Measurements from ENCODE around the gene BHLHE23.

Gene BHLHE23

DNA sequence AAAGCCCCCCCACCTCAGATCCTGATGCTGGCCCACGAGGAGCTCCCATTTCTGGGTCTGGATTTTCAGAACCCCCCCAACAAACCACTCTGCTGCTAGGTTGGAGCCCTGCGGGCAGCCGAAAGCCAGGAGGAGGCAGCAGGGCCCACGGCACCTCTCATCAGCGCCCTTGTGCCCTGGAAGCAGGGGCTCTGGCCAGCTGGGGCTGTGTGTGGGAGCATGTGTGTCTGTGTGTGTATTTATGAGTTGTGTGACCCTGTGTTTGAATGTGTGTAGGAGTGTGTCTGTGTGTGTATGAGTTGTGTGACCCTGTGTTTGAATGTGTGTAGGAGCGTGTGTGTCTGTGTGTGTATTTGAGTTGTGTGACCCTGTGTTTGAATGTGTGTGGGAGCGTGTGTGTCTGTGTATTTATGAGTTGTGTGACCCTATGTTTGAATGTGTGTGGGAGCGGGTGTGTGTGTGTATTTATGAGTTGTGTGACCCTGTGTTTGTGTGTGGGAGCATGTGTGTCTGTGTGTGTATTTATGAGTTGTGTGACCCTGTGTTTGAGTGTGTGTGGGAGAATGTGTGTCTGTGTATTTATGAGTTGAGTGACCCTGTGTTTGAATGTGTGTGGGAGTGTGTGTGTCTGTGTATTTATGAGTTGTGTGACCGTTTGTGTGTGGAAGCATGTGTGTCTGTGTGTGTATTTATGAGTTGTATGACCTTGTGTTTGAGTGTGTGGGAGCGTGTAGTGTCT lies 35.4 kb downstream of the BHLHE23 start:
- TF ChIP-seq, protein P1, sequence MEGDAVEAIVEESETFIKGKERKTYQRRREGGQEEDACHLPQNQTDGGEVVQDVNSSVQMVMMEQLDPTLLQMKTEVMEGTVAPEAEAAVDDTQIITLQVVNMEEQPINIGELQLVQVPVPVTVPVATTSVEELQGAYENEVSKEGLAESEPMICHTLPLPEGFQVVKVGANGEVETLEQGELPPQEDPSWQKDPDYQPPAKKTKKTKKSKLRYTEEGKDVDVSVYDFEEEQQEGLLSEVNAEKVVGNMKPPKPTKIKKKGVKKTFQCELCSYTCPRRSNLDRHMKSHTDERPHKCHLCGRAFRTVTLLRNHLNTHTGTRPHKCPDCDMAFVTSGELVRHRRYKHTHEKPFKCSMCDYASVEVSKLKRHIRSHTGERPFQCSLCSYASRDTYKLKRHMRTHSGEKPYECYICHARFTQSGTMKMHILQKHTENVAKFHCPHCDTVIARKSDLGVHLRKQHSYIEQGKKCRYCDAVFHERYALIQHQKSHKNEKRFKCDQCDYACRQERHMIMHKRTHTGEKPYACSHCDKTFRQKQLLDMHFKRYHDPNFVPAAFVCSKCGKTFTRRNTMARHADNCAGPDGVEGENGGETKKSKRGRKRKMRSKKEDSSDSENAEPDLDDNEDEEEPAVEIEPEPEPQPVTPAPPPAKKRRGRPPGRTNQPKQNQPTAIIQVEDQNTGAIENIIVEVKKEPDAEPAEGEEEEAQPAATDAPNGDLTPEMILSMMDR (conservative IDR thresholded peaks at IDR 0.05), result no peak
- no peak overlapping the region for H3K27ac ChIP-seq

DNA sequence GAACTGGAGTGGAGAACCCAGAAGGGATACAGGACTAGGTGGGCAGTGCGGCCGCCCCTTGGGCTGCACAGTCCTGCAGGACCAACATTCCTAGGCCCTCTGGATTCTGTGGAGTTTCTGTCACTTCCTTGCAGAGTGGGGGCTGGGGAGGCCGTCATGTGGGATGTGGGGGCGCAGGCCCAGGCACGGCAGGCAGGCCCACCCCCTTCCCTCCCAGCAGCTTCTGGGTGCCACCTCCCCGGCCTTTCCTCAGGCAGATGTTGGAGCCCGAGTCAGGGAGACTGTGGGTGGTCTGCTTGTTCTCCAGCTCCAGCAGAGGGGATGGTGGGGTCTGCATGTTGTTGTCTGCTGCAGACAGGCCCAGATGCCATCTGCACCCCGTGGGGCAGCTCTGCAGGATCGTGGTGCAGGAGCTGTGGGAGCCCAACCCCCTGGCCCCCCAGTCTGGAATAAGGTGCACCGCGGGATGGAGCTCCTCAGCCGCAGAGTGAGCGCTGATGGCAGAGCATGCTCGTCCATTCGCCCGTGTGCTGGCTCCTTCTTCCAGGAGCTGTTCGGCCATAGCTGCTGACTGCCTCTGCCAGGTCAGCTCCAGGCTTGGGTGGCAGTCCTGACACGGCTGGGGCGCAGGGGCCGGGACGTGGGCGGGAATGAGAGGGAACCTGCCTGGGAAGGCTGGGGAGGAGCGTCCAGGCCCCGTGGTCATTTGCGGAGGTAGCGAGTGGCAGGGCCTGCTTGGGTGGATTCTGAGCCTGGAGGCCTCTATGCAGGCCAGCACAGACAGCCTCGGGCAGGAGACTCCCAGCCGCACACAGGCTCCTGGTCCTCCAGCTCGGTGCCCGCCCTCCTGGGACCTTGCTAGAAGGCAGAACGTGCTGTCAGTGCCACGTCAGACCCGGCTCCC lies 36.2 kb downstream of the BHLHE23 start:
- no peak overlapping the region for H3K27ac ChIP-seq
- TF ChIP-seq, protein P1 (conservative IDR thresholded peaks at IDR 0.05), result no peak

DNA sequence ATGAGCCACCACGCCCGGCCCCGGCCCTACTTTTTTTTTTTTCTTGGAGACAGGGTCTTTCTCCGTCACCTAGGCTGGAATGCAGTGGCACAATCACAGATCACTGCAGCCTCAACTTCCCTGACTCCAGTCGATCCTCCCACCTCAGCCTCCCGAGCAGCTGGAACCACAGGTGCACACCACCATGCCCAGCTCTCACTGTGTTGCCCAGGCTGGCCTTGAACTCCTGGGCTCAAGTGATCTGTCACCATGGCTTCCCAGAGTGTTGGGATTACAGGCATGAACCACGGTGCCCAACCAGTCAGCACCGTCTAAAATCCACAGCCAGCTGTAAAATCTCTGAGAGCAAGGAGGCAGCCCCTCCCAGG lies 36.8 kb downstream of the BHLHE23 start:
- H3K27ac ChIP-seq, result no peak overlapping the region
- TF ChIP-seq, protein P1 (conservative IDR thresholded peaks at IDR 0.05), result no peak

DNA sequence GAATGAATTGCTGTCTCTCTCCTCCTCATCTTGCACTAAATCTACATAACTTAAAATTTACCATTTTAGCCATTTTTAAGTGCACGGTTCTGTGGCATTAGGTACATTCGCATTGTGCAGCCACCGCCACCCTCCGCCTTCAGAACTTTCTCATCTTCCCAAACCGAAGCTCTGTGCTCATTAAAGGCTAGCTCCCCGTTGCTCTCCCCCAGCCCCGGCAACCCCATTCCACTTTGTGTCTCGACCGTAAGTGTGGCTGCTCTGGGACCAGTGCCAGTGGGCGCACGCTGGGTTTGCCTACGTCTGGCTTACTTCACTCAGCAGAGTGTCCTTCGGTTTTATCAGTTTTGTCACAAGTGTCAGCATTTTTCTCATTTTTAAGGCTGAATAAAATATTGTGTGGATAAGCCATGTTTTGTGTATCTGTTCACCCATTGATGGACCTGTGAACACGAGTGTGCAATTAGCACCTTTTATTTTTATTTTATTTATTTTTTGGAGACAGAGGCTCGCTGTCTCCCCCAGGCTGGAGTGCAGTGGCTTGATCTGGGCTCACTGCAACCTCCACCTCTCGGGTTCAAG lies 37.5 kb downstream of the BHLHE23 start:
- TF ChIP-seq, protein P1 (conservative IDR thresholded peaks at IDR 0.05), result no peak
- H3K27ac ChIP-seq, result no peak overlapping the region

DNA sequence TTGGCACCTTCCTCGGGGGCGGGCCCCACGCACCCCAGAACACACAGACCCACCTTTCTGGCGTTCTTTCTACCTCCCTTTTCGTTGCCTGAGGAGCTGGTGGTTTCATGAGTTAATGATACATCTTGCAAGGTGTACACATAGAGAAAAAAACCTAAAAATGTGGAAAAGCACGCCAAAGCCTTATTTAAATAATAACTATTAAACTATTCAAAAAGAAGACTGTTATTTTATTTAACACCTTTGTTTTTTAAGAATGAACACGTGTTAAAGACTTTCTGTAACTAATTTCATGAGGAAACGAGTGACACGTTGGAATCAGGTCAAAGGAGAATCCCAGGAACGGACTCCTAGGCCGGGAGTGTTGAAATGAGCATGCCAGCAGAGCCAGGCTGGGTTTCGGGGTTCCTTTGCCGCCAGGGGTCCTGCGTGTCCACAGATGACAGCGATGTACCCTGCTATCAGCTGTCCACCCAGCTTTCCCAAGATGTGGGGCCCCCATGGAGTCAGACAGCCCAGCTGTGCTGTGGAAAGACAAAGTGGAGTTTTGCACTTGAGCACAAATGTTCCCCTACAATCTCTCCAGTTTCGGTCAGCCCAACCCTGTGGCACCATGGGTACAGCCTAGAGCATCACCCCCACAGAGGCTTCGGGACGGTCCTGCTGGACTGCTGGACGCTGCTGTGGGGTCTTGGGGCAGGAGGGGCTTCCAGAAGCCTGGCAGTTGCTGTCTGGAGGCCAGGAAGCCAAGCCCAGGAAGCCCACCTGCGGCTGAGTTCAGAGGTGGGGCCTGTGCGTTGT lies 38.2 kb downstream of the BHLHE23 start:
- TF ChIP-seq, protein P1 (conservative IDR thresholded peaks at IDR 0.05), result no peak
- H3K27ac ChIP-seq, result no peak overlapping the region

DNA sequence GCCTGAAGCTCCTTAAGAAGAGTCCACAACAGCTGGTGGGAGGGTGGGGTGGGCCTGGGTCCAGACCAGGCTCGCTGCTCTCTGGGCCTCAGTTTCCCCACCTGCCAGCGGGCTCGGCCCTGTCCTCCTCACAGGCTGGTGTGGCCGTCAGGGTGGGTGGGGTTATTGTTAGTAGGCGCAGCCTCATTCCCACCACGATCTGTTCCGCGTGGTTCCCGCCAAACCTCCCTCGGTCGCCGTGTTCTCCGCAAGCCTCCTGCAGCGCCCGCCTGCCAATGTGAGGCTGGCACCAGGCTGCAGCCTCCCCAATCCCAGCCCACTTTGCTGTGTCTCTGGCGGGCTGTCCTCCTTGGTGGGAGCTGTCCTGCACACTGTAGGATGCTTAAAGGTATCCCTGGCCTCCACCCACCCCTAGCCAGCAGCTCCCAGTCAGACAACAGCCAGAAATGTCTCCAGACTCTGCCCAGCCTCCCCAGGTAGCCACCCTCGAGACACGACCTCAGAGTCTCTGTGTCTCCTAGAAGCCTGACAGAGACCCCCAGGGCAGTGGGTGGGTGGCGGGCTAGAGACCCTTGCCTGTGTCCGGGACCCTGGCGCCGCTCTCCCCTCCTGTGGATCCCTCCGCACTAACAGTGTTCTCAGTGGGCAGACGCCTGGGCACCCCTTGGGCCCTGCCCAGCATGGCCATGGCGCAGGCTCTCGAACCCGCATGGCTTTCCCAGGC lies 39.0 kb downstream of the BHLHE23 start:
- TF ChIP-seq, protein P1 (conservative IDR thresholded peaks at IDR 0.05), result no peak
- no peak overlapping the region for H3K27ac ChIP-seq

All from VCaP (cell line).